GM23338 (cell line): ENCODE measurements around the gene NIN. TPM values are rescaled to one million over a fixed set of nuclear protein-coding genes. Genes with fewer than 3 reads are reported as not detected.

ENCODE experiments used
- ATAC-seq: fragments of 200-7000 bp; cut with Tn5 transposase; 3 replicates; pipeline ENCODE4 v1.9.1; 2020
- DNase-seq: peaks from one replicate; pipeline ENCODE4 v3.0.0-alpha.2; 2015; ENCODE audit warnings: low spot score
- H2AFZ ChIP-seq: fragments of 200-600 bp; sonication (generic); 2 replicates; pipeline ENCODE4 v1.8.0; 2016; ENCODE audit warnings: antibody characterized with exemption, mild to moderate bottlenecking, moderate library complexity
- H3F3A ChIP-seq: fragments of 200-600 bp; sonication (generic); replicated peaks from 2 replicates; pipeline ENCODE4 v1.8.0; 2017; ENCODE audit warnings: antibody characterized with exemption, mixed run types, low read depth
- H3K27ac ChIP-seq: fragments of 200-600 bp; sonication (generic); 2 replicates; pipeline ENCODE4 v1.6.1; 2016; ENCODE audit warnings: low read depth
- H3K27me3 ChIP-seq: fragments of 200-600 bp; sonication (generic); 2 replicates; pipeline ENCODE4 v1.8.0; 2016; ENCODE audit warnings: mild to moderate bottlenecking, mixed run types, moderate library complexity; ENCODE audit not compliant: insufficient read depth
- H3K36me3 ChIP-seq: fragments of 200-600 bp; sonication (generic); 2 replicates; pipeline ENCODE4 v1.8.0; 2016; ENCODE audit warnings: mild to moderate bottlenecking; ENCODE audit not compliant: insufficient read depth
- H3K4me1 ChIP-seq: fragments of 200-600 bp; sonication (generic); 2 replicates; pipeline ENCODE4 v1.8.0; 2016; ENCODE audit warnings: mild to moderate bottlenecking, moderate library complexity; ENCODE audit not compliant: insufficient read depth
- H3K4me2 ChIP-seq: fragments of 200-600 bp; sonication (generic); 2 replicates; pipeline ENCODE4 v1.7.1; 2017; ENCODE audit warnings: mixed run types
- H3K4me3 ChIP-seq: fragments of 200-600 bp; sonication (generic); 2 replicates; pipeline ENCODE4 v1.6.1; 2016; ENCODE audit warnings: mixed run types
- H3K79me2 ChIP-seq: fragments of 200-600 bp; sonication (generic); replicated peaks from 2 replicates; pipeline ENCODE4 v1.8.0; 2017; ENCODE audit warnings: mild to moderate bottlenecking; ENCODE audit not compliant: insufficient read depth
- H3K9me2 ChIP-seq: fragments of 200-600 bp; sonication (generic); 2 replicates; pipeline ENCODE4 v1.8.0; 2017; ENCODE audit not compliant: insufficient read depth
- H4K20me1 ChIP-seq: fragments of 200-600 bp; sonication (generic); replicated peaks from 2 replicates; pipeline ENCODE4 v1.8.0; 2017; ENCODE audit warnings: mild to moderate bottlenecking; ENCODE audit not compliant: insufficient read depth
- H3K27ac Mint-ChIP-seq: 2 replicates; pipeline ENCODE4 v1.8.0; 2020; ENCODE audit warnings: inconsistent platforms, mild to moderate bottlenecking, moderate library complexity, mixed read lengths
- H3K27me3 Mint-ChIP-seq: 3 replicates; pipeline ENCODE4 v1.8.0; 2022; ENCODE audit warnings: low read depth, mild to moderate bottlenecking, moderate library complexity, mixed read lengths, inconsistent platforms; ENCODE audit not compliant: insufficient read depth, poor library complexity
- H3K36me3 Mint-ChIP-seq: 3 replicates; pipeline ENCODE4 v1.8.0; 2021; ENCODE audit warnings: low read depth, mild to moderate bottlenecking, inconsistent platforms, moderate library complexity, mixed read lengths
- H3K4me1 Mint-ChIP-seq: 3 replicates; pipeline ENCODE4 v1.8.0; 2020; ENCODE audit warnings: mild to moderate bottlenecking, inconsistent platforms, mixed read lengths
- H3K4me3 Mint-ChIP-seq: 3 replicates; pipeline ENCODE4 v1.8.0; 2021; ENCODE audit warnings: moderate library complexity, mild to moderate bottlenecking, inconsistent platforms, mixed read lengths
- H3K9me3 Mint-ChIP-seq: 3 replicates; pipeline ENCODE4 v1.8.0; 2020; ENCODE audit warnings: moderate library complexity, mild to moderate bottlenecking, inconsistent platforms, mixed read lengths
- ETS1 ChIP-seq: IDR thresholded peaks from 2 replicates; pipeline ENCODE4 v1.6.1; 2016; ENCODE audit warnings: antibody characterized with exemption
- EZH2 ChIP-seq: fragments of 200-600 bp; sonication (generic); IDR thresholded peaks from one replicate; pipeline ENCODE4 v1.8.0; 2017; ENCODE audit warnings: antibody characterized with exemption, mild to moderate bottlenecking, low read depth; ENCODE audit not compliant: unreplicated experiment
- EZH2phosphoT487 ChIP-seq: fragments of 200-600 bp; sonication (generic); IDR thresholded peaks from one replicate; pipeline ENCODE4 v1.8.1; 2018; ENCODE audit warnings: antibody characterized with exemption; ENCODE audit not compliant: unreplicated experiment
- POLR2AphosphoS5 ChIP-seq: IDR thresholded peaks from 2 replicates; pipeline ENCODE4 v1.6.1; 2016; ENCODE audit warnings: antibody characterized with exemption, low read depth
- REST ChIP-seq: IDR thresholded peaks from one replicate; pipeline ENCODE4 v1.6.1; 2018; ENCODE audit warnings: antibody characterized with exemption; ENCODE audit not compliant: unreplicated experiment
- STAT1 ChIP-seq: IDR thresholded peaks from one replicate; pipeline ENCODE4 v1.6.1; 2016; ENCODE audit warnings: antibody characterized with exemption; ENCODE audit not compliant: unreplicated experiment
- ZNF114 ChIP-seq: fragments of 250-450 bp; sonication (Bioruptor Pico); IDR thresholded peaks from 2 replicates; pipeline ENCODE4 v1.5.0; 2020; ENCODE audit warnings: mild to moderate bottlenecking, moderate library complexity
- ZNF331 ChIP-seq: fragments of 250-450 bp; sonication (Bioruptor Pico); IDR thresholded peaks from 2 replicates; pipeline ENCODE4 v1.5.0; 2020; ENCODE audit warnings: low read depth, mild to moderate bottlenecking, moderate library complexity
- ZNF462 ChIP-seq: fragments of 250-450 bp; sonication (Bioruptor Pico); IDR thresholded peaks from 2 replicates; pipeline ENCODE4 v1.5.0; 2020; ENCODE audit warnings: mild to moderate bottlenecking, moderate library complexity
- polyA plus RNA-seq: library from polyadenylated mRNA; unstranded; fragments of >200 nt; fragmentation: Nextera tagmentation; extraction: Ambion mirVana; gene quantifications from 2 replicates; pipeline ENCODE4 v1.2.1, GENCODE V29; 2016
- total RNA-seq: library from RNA; depleted of rRNA; stranded (reverse); fragments of >200 nt; shearing (Covaris generic); gene quantifications from 2 replicates; pipeline ENCODE4 v1.2.3, GENCODE V29; 2014

The NIN gene
- total and polyA plus RNA-seq, 2 experiments from 2014 or later: 7.4 to 17.4 TPM

- Histone ChIP-seq H2AFZ (no peak overlapping the region), H3F3A (no peaks in the 10 kb centered on the region), H3K4me1 (no peaks in the 10 kb centered on the region), H3K4me3 (no peak overlapping the region), H3K79me2 (no peaks in the 10 kb centered on the region), H3K9me2 (peaks cover 3% of the 10 kb centered on the region; the same call in 1 of the 2 replicates), H3K27me3 (no peaks in the 10 kb centered on the region), H3K27ac (no peak overlapping the region), H3K36me3 (no peaks in the 10 kb centered on the region), H4K20me1 (no peaks in the 10 kb centered on the region), H3K4me2 (no peak overlapping the region)
- H3K4me1 Mint-ChIP-seq: no peaks in the 10 kb centered on the region
- no peak overlapping the region for H3K4me3 Mint-ChIP-seq
- H3K27ac Mint-ChIP-seq: no peak overlapping the region
- DNase-seq: no peak
- H3K36me3 Mint-ChIP-seq: no peaks in the 10 kb centered on the region
- TF ChIP-seq REST: no peak
- TF ChIP-seq STAT1: no peak
- no peak for TF ChIP-seq EZH2phosphoT487
- TF ChIP-seq ZNF331: no peak
- TF ChIP-seq ETS1: no peak
- TF ChIP-seq POLR2AphosphoS5: no peak
- no peak for TF ChIP-seq ZNF462 (CRISPR knock-in tag)
- no peak for TF ChIP-seq EZH2
- no peak for TF ChIP-seq ZNF114 (CRISPR knock-in tag)
- H3K27me3 Mint-ChIP-seq: no peaks in the 10 kb centered on the region
- no peaks in the 10 kb centered on the region for H3K9me3 Mint-ChIP-seq
- ATAC-seq: no peak
Measured at GRCh38 chr14:50846226-50846880, 15.4 kb upstream of the NIN start.
